ENCODE results near the gene ITGBL1.

ITGBL1 gene

DNA sequence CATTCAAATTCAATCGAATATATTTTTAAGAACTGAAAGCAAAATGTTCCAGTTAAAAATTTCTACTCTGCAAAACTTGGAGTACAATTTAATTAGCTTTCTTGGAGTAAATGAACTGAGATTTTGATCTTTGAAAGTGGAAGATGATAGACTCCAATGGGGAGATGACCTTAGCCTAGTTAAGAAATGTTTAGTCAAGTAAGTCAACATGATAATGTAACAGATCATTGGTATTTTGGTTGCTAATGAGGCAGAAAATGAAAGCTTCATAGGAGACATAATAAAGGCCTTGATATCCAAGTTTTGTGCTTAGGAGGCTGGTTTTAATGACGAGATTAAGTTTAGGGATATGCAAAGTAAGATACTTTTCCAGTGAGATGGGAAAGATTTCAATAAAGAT, 181.7 kb downstream of the ITGBL1 start:
- DNase-seq: no peak

DNA sequence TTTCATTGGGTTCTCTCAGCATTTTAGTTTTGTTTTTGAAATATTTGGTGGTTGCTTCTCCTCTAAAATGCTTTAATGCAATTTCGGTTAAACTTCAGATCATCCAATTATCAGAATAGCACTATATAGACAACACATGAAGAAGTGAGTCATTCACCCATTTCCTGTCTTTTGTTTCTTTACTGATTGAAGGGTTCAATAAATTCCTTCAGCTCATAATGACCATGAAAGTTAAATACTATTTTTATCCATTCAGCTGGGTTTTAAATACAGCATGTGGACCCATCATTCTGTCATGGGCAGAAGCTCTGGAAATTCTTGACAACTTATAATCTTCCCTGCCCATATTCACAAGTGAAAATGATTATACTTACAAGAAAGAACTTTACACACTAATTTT, 187.2 kb downstream of the ITGBL1 start:
- DNase-seq: no peak

DNA sequence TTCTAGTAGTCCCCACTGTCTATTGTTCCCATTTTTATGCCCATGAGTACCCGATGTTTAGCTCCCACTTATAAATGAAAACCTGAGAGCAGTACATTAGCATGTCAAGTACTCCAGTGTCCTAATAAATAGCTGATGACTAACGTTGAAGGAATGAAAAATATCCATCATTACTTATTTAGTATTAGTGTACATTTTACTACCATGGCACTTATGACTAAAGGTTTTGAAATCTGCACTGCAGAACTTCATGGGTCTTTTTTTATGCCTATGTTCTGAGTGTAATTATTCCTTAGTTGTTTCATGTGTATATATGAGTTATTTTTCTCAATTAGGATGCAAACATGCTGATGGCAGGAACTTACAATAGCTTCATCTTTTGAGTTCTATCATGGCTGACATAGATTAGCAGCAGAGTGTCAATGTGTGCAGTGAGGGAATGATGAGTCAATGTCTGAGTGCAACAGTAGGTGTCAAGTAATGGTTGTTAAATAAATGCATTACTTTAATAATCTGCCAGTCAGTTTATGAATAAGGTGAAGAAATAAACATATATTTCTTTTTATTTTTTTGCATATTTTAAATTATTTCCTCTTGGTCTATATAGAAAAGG, 188.4 kb downstream of the ITGBL1 start:
- no peak for DNase-seq

GRCh38 chr13:101645871-101646270, 193.4 kb downstream of the ITGBL1 start:
- no peak for DNase-seq

DNA sequence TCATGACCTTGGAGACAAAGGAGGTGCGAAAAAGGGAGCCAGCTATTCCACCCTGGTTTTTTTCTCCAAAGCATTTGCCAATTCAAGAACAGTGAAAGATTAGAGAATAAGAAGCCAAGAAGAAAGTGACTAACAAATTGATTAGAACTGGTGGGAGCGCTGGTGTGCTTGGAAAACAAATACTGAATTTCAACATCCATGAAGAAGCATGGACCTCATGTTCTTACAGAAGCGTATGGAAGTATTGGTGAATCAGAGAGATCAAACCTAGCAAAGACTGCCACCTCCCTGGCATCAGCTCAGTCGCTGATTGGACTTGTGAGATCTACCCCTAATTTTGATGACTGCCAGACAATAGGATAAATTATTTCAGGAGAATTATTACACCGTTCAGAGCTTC, 195.3 kb downstream of the ITGBL1 start:
- no peak for DNase-seq

GRCh38 chr13:101648766-101649487, 196.5 kb downstream of the ITGBL1 start:
- DNase-seq: no peak

DNA sequence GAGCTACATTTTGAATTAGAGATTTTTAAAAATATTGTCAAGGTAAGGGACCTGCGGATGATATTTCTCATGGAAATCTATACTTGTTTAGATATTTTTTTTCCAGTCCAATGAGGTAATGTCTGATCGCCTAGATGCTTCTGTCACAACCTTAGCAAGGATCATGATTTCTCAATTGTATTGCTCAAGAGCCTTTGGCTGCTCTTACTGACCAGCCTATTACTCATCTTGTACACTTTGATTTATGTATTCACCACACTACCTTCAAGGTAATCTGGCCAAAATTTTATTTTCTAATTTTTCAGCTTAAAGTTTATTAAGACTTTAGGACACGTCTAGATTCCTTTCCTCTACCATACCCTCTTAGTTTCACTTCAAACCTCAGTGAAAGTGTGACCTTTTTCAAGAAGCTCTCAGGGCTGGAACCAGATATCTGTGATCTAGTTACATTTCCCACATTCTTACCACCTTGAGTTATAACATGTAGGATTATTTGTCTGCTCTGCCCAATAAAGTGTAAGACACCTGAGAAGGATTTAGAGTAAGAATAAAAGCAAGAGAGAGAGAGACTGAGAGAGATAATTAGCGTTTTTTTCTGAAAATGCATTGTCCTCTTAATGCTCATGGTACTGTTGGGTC, 197.1 kb downstream of the ITGBL1 start:
- no peak for DNase-seq

DNA sequence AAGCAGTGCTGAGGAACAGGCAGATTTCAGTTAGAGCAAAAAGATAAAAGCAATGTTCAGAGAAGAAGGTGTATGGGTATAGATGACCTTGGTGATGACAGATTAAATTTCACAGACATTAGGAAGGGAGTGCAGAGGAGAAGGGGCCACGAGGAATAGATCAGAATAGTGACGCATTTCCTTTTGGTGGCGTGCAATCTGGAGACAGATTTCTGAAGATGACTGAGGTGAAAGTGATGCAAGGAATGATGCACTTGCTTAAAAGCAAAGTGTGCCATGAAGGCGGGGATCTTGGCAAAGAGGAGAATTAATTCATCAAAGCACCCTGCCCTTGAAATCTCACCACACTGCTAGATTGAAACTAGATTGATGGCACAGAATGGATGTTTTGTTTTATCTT, 202.4 kb downstream of the ITGBL1 start:
- DNase-seq: no peak

DNA sequence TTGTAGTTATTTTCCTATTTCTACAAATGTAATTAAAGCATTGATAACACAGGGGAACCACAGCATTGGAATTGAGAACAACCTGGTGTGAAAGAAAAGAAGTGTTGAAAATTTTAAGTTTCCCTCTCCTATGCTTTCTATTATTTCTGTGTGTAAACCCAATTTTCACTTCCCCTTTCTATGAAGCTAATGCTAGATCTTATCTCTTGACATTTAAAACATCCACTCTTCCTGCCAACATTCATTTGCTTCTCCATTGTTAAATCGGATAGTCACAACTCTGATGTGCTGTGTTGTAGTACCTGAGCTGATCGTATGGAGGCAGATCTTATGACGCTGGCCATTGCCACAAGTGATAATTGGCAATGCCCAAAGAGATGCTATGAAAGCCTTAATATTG, 203.0 kb downstream of the ITGBL1 start:
- no peak for DNase-seq

GRCh38 chr13:101660711-101661110, 208.2 kb downstream of the ITGBL1 start:
- no peak for DNase-seq

GRCh38 chr13:101661839-101662238, 209.4 kb downstream of the ITGBL1 start:
- no peak for DNase-seq

GRCh38 chr13:101673360-101674105, 221.1 kb downstream of the ITGBL1 start:
- DNase-seq: no peak

GRCh38 chr13:101681834-101682233, 229.4 kb downstream of the ITGBL1 start:
- no peak for DNase-seq

DNA sequence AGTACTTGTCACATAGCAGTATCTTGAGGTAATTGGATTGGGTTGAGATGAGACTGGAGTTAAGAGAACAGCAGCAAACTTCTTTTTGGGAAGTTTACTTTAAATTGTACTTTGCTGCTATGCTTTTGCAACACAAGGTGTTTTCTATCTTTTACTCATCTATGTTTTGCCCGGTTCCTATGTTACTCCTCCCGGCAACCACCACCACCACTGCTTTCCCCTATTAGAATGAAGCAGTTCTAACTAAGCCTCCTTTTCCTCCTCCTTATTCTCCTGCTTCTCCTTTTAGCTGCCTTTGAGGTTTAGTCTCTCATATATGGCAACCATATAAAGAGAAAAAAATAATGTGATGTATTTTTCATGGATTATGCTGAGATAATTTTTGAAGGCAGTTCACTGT, 233.5 kb downstream of the ITGBL1 start:
- no peak for DNase-seq

DNA sequence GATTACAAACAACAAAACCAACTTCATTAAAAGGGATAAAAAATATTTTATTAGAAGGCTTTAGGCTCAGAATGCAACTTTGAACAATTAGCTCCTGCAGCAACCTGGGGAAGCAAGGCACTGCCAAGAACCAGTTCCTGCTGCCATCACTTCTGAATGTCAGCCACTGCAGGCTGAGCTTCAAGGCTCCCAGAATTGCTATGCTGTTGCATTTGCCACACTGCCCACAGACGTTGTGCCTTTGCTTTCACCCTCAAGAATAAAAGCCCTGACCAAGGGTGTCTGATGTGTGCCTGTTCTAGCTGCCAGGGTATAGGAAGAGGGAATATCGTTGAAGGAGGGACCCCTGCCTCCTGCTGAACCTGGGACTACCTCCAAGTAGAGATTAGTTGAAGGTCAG, 238.4 kb downstream of the ITGBL1 start:
- no peak for DNase-seq

DNA sequence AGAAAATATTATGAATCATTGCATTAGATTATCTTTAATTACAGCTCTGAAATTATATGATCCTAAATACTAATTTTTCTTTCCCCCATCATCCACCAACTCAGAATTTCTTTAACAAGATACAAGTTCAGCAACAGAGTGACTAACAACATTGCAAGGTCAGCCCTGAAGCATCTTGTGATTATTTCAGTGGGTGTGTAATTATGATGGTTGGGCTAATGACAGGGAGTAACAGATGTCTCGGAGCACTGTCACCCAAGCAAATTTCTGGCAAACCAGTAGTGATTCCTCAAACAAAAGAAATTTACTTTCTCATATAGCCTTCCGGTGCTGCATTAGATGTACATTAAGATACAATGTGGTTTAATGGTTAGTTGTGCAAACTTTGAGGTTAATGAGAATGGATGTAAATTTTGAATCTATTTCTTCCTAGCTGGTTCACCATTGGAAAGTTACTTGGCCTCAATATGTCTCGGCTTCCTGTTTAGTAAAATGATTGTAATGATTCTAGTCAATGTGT, 238.9 kb downstream of the ITGBL1 start:
- no peak for DNase-seq

DNA sequence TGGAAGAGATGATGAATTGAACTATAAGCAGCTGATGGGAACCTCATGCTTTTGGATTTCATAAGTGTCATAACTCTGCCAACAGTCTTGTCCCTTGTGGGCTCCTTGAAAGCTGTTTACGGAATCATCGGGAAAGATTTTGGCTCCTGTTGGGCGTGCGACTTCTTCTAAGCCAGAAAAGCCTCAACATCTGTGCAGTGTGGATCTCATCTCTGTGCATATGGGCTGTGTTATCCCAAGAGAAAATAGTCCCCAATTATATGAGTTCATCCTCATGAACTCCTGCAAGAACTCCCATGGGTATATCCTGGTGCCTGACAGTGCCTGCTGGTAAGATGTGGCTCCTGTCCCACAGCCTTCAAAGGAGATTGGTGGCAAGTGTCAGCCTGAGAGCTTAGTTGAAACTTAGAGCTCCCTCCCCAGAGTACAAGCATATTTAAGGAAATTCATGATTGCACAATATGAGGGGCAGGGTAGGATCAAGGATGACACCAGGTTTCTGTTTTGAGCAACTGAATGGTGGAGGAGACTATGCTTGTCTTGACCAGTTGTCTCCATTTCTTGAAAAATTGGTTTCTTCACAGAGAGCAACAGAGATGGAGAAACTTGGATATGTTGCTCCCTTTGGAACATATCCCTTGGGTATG, 243.5 kb downstream of the ITGBL1 start:
- DNase-seq: no peak

- DNase-seq: no peak
Measured at GRCh38 chr13:101697745-101698144, 245.3 kb downstream of the ITGBL1 start.

DNA sequence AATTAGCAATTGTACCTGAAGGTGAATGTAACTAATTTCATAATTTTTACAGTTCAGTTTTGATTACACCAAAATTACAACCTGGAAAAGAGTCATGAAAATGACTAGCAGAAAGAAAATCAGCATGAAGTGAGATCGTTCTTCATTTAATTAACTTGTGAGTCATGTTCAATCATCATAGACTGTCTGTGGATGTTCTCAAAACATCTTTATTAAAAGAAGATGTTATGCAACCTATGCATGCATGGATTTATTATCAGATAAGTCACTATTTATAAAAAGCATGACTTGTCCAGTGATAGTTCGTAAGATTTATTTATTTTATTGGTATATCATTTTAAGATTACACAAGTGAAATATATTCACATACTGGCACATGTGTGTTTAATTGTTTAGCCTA, 245.9 kb downstream of the ITGBL1 start:
- DNase-seq: no peak

GRCh38 chr13:101700598-101700997, 248.1 kb downstream of the ITGBL1 start:
- DNase-seq: no peak

DNA sequence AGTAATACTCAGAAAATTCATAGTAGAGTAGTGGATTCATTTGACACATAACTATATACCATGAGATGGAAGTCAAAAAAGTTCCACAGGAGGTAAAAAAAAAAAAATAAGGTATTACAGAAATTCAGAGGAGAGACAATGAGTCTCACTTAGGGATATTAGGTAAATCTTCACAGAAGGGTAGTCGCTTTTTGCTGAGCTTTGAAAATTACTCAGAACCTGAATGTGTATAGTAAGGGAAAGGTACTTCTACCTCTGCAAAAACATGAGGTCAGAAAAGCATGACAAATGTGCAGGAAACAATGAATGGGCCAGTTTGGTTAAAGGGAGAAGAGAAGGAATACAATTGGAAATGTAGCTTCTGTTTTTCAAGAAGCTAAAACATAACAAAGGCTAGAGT, 250.6 kb downstream of the ITGBL1 start:
- DNase-seq: no peak

DNA sequence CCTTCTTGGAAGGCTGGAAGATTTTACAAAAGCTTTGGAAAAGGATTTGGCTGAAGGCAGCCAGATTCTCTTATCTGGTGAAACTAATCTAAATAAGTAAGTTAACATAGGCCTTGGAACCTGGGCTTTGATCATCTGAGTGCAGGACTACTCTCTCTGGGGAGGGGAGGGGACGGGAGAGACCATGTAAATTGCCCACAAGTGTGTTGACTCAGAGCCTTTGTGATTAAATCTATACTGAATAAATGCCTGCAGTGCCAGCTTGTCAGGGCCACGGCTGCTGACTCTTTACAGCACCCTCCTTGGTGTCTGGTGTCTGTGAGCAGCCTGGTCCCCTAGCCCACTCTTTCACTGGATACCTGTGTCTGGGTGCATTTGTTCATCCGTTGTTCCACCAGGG, 251.4 kb downstream of the ITGBL1 start:
- DNase-seq: no peak

DNA sequence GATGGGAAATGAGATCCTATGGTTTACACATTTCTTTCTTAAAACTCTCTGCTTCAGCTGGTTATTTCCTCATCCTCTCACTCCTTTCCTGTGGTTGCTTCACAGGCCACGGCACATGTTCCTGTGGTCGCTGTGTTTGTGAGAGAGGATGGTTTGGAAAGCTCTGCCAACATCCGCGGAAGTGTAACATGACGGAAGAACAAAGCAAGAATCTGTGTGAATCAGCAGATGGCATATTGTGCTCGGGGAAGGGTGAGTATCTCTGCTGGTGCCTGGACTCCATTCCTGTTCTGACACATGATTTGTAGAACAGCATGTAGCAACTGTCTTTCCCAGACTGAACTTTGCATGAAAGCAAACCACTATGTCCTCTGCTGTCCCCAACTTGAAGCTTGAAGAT, 254.2 kb downstream of the ITGBL1 start:
- DNase-seq: no peak

Data from CD4-positive, alpha-beta T cell treated with Interferon gamma for 1 hour (primary cell).